PFSK-1 (cell line): Measurements from ENCODE around the gene STN1.

Source experiments
- FOXP2 ChIP-seq: optimal IDR thresholded peaks from 2 replicates; pipeline ENCODE3; 2011; ENCODE audit warnings: borderline replicate concordance, control low read depth, inconsistent platforms; ENCODE audit not compliant: insufficient read depth; ENCODE audit errors: extremely low read length, extremely low read depth
- POLR2AphosphoS5 ChIP-seq: IDR thresholded peaks from 2 replicates; pipeline ENCODE4 v1.6.1; 2012; ENCODE audit warnings: low read depth, mild to moderate bottlenecking, control low read depth, low read length, moderate library complexity
- SIN3A ChIP-seq: IDR thresholded peaks from 2 replicates; pipeline ENCODE4 v1.6.1; 2012; ENCODE audit warnings: mild to moderate bottlenecking, low read length, moderate library complexity, borderline replicate concordance; ENCODE audit not compliant: insufficient read depth
- TAF1 ChIP-seq: IDR thresholded peaks from 2 replicates; pipeline ENCODE4 v1.6.1; 2012; ENCODE audit warnings: low read length, control low read depth, borderline replicate concordance; ENCODE audit not compliant: insufficient read depth
- TF ChIP-seq, protein P1 (sequence below), 2 experiments: IDR thresholded peaks; 2 replicates each; pipeline versions ENCODE4 v1.6.1 to v1.8.0; 2011 to 2012; ENCODE audit warnings: low read depth in 2 of 2, low read length in 2 of 2, control low read depth in 1 of 2, inconsistent platforms in 1 of 2, mild to moderate bottlenecking in 1 of 2, moderate library complexity in 1 of 2; ENCODE audit not compliant: insufficient read depth in 1 of 2

STN1 gene

GRCh38 chr10:103849212-103849877, 68.6 kb downstream of the STN1 start:
- no peak for TF ChIP-seq SIN3A
- TF ChIP-seq TAF1, result no peak
- no peak for TF ChIP-seq POLR2AphosphoS5
- TF ChIP-seq, protein P1, sequence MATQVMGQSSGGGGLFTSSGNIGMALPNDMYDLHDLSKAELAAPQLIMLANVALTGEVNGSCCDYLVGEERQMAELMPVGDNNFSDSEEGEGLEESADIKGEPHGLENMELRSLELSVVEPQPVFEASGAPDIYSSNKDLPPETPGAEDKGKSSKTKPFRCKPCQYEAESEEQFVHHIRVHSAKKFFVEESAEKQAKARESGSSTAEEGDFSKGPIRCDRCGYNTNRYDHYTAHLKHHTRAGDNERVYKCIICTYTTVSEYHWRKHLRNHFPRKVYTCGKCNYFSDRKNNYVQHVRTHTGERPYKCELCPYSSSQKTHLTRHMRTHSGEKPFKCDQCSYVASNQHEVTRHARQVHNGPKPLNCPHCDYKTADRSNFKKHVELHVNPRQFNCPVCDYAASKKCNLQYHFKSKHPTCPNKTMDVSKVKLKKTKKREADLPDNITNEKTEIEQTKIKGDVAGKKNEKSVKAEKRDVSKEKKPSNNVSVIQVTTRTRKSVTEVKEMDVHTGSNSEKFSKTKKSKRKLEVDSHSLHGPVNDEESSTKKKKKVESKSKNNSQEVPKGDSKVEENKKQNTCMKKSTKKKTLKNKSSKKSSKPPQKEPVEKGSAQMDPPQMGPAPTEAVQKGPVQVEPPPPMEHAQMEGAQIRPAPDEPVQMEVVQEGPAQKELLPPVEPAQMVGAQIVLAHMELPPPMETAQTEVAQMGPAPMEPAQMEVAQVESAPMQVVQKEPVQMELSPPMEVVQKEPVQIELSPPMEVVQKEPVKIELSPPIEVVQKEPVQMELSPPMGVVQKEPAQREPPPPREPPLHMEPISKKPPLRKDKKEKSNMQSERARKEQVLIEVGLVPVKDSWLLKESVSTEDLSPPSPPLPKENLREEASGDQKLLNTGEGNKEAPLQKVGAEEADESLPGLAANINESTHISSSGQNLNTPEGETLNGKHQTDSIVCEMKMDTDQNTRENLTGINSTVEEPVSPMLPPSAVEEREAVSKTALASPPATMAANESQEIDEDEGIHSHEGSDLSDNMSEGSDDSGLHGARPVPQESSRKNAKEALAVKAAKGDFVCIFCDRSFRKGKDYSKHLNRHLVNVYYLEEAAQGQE (IDR thresholded peaks at IDR 0.05; ENCODE audit: insufficient read depth in 1 of 2, low read depth in 2 of 2, low read length in 2 of 2), result no peak
- TF ChIP-seq FOXP2, result no peak

- no peak for TF ChIP-seq SIN3A
- TF ChIP-seq POLR2AphosphoS5, result no peak
- TF ChIP-seq FOXP2, result no peak
- TF ChIP-seq TAF1, result no peak
- TF ChIP-seq, protein P1 (IDR thresholded peaks at IDR 0.05; ENCODE audit: insufficient read depth in 1 of 2, low read depth in 2 of 2, low read length in 2 of 2), result no peak
Observed at GRCh38 chr10:103847909-103848468, 70.0 kb downstream of the STN1 start.

DNA sequence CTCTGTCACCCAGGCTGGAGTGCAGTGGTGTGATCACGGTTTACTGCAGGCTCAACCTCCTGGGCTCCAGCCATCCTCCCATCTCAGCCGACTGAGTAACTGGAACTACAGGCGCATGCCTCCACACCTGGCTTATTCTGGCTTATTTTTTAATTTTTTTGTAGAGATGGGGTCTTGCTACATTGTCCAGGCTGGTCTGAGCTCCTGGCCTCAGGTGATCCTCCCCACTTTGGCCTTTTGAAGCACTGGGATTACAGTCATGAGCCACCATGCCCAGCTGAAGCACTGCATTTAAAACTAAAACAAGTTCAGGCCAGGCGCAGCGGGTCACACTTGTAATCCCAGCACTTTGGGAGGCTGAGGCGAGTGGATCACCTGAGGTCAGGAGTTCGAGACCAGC, 70.6 kb downstream of the STN1 start:
- TF ChIP-seq TAF1 (no peak), FOXP2 (no peak), POLR2AphosphoS5 (no peak), SIN3A (no peak)
- TF ChIP-seq, protein P1 (IDR thresholded peaks at IDR 0.05; ENCODE audit: insufficient read depth in 1 of 2, low read depth in 2 of 2, low read length in 2 of 2), result no peak

DNA sequence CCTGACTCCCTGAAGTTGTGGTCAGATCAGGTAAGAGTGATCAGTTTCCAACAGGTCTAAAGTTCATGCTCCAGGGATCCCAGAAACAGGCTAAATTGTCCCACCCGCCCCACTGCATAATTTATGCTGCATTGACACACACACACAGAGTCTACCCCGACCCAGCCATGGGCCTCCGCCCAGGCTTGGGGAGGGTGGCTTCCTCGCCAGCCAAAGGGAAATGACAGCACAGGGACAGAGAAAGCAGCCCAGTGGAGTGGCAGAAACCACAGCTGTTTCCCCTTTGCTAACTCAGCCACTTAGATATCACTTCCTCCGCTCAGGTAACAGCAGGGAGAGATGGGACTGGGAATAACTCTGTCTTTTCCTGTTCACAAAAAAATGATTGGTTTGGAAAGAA, 72.0 kb downstream of the STN1 start:
- TF ChIP-seq, protein P1 (IDR thresholded peaks at IDR 0.05; ENCODE audit: insufficient read depth in 1 of 2, low read depth in 2 of 2, low read length in 2 of 2), result no peak
- TF ChIP-seq TAF1 (no peak), FOXP2 (no peak), POLR2AphosphoS5 (no peak), SIN3A (no peak)
